Mesothelial cell of epicardium (in vitro differentiated cells): Measurements from ENCODE around the gene MLLT1. TPM values are rescaled to one million over a fixed set of nuclear protein-coding genes. Genes with fewer than 3 reads are reported as not detected.

Experiments
- DNase-seq, 2 experiments: peaks; one replicate each; pipeline ENCODE4 v3.0.0; 2021; ENCODE audit warnings: low spot score in 2 of 2; ENCODE audit not compliant: unreplicated experiment in 2 of 2
- H3K27ac Mint-ChIP-seq: 2 replicates; pipeline ENCODE4 v1.8.0; 2021; ENCODE audit warnings: mixed read lengths
- H3K27me3 Mint-ChIP-seq: 2 replicates; pipeline ENCODE4 v1.8.0; 2021; ENCODE audit warnings: low read depth, mixed read lengths
- H3K36me3 Mint-ChIP-seq: 2 replicates; pipeline ENCODE4 v1.8.0; 2021; ENCODE audit warnings: mixed read lengths
- H3K4me1 Mint-ChIP-seq: 2 replicates; pipeline ENCODE4 v1.8.0; 2021; ENCODE audit warnings: mixed read lengths
- H3K4me3 Mint-ChIP-seq: 2 replicates; pipeline ENCODE4 v1.8.0; 2021; ENCODE audit warnings: mild to moderate bottlenecking, moderate library complexity, mixed read lengths
- H3K9me3 Mint-ChIP-seq: 2 replicates; pipeline ENCODE4 v1.8.0; 2021; ENCODE audit warnings: mixed read lengths
- total RNA-seq: library from RNA; stranded (reverse); gene quantifications from 3 replicates; pipeline ENCODE4 v1.2.1, GENCODE V29; 2021
- TF ChIP-seq, protein P1 (sequence below): fragments of 200-600 bp; sonication (generic); IDR thresholded peaks from one replicate; pipeline ENCODE4 v1.5.0; 2021; ENCODE audit warnings: antibody characterized with exemption; ENCODE audit not compliant: unreplicated experiment

The MLLT1 gene
- total RNA-seq, 1 donor from 2014 or later, result 93.1 TPM

- TF ChIP-seq, protein P1, sequence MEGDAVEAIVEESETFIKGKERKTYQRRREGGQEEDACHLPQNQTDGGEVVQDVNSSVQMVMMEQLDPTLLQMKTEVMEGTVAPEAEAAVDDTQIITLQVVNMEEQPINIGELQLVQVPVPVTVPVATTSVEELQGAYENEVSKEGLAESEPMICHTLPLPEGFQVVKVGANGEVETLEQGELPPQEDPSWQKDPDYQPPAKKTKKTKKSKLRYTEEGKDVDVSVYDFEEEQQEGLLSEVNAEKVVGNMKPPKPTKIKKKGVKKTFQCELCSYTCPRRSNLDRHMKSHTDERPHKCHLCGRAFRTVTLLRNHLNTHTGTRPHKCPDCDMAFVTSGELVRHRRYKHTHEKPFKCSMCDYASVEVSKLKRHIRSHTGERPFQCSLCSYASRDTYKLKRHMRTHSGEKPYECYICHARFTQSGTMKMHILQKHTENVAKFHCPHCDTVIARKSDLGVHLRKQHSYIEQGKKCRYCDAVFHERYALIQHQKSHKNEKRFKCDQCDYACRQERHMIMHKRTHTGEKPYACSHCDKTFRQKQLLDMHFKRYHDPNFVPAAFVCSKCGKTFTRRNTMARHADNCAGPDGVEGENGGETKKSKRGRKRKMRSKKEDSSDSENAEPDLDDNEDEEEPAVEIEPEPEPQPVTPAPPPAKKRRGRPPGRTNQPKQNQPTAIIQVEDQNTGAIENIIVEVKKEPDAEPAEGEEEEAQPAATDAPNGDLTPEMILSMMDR, result no peak
- no peak overlapping the region for H3K4me3 Mint-ChIP-seq
- no peaks in the 10 kb centered on the region for H3K27me3 Mint-ChIP-seq
- H3K4me1 Mint-ChIP-seq, result peaks cover 87% of the 10 kb centered on the region
- H3K36me3 Mint-ChIP-seq, result peaks cover 13% of the 10 kb centered on the region
- no peak for DNase-seq
- H3K27ac Mint-ChIP-seq, result peak overlapping the region; percentile 92
- no peaks in the 10 kb centered on the region for H3K9me3 Mint-ChIP-seq
Observed at GRCh38 chr19:6274756-6275155, 5.0 kb downstream of the MLLT1 start.

GRCh38 chr19:6273701-6274601 is 5.8 kb downstream of the MLLT1 start:
- no peak for DNase-seq
- H3K4me3 Mint-ChIP-seq, result peak overlapping the region; percentile 52

DNA sequence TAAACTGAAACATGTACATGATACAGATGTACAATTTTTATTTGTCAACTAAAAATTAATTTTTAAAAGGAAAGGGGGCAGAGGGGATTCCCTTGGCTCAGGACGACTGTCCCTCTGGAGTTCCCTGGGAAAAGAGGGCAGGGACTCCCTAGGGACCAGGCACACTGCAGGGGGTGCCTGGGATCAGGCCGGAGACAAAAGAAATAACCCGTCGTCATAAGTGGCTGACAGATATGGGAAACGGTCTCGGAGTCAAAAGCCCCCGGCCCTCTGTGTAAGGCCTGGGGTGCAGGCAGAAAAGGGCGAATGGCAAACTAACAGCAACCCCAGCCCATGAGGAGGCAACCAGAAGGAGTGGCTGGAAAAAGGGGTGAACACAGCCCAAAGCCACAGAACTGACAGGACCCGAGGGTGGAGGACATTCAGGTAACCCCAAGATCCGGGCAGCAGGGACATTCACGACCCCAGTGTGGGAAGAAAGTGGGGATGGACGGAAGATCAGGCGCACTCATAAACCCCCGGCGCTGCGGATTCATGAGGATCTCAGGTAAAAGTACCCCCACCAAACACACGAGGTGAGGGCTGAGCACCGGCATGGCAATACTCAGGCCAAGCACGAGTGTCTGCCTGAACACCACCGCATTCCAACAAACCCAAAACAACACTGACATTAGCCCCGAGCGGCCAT is 6.7 kb downstream of the MLLT1 start:
- no peak for DNase-seq
- peak overlapping the region; percentile 92 for H3K27ac Mint-ChIP-seq
- peaks cover 16% of the 10 kb centered on the region for H3K36me3 Mint-ChIP-seq
- no peaks in the 10 kb centered on the region for H3K9me3 Mint-ChIP-seq
- peak overlapping the region; percentile 53 for H3K4me3 Mint-ChIP-seq
- H3K4me1 Mint-ChIP-seq, result peaks cover 78% of the 10 kb centered on the region
- TF ChIP-seq, protein P1, result no peak
- H3K27me3 Mint-ChIP-seq, result no peaks in the 10 kb centered on the region

More at GRCh38 chr19:6273701-6274601, 5.8 kb downstream of the MLLT1 start:
- Mint-ChIP-seq H3K4me1 (peaks cover 86% of the 10 kb centered on the region), H3K27me3 (no peaks in the 10 kb centered on the region), H3K27ac (peak overlapping the region; percentile 92), H3K36me3 (peaks cover 16% of the 10 kb centered on the region), H3K9me3 (no peaks in the 10 kb centered on the region)
- TF ChIP-seq, protein P1, result no peak

DNA sequence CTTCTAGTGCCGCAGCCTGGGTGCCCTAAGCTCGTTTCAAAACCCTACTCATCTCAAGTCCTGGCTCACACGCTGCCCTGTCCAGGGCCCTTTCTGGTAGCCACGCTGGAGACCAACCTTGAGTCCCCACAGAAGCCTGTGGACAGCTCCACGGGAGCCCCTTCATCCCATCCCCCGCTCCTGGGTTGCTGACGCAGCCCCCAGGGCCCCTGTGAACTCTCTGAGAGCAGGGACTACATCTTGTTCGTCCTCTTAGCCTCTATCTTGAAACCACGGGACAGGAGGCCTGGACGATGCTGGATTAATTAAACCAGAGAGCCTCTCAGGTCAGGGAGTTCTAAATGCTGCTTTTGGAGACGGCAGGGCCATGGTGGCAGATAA is 7.4 kb downstream of the MLLT1 start:
- H3K36me3 Mint-ChIP-seq, result peaks cover 20% of the 10 kb centered on the region
- no peaks in the 10 kb centered on the region for H3K9me3 Mint-ChIP-seq
- peak overlapping the region; percentile 92 for H3K27ac Mint-ChIP-seq
- DNase-seq, result no peak
- TF ChIP-seq, protein P1, result no peak
- H3K4me3 Mint-ChIP-seq, result peak overlapping the region; percentile 53
- H3K27me3 Mint-ChIP-seq, result no peaks in the 10 kb centered on the region
- H3K4me1 Mint-ChIP-seq, result peaks cover 71% of the 10 kb centered on the region

DNA sequence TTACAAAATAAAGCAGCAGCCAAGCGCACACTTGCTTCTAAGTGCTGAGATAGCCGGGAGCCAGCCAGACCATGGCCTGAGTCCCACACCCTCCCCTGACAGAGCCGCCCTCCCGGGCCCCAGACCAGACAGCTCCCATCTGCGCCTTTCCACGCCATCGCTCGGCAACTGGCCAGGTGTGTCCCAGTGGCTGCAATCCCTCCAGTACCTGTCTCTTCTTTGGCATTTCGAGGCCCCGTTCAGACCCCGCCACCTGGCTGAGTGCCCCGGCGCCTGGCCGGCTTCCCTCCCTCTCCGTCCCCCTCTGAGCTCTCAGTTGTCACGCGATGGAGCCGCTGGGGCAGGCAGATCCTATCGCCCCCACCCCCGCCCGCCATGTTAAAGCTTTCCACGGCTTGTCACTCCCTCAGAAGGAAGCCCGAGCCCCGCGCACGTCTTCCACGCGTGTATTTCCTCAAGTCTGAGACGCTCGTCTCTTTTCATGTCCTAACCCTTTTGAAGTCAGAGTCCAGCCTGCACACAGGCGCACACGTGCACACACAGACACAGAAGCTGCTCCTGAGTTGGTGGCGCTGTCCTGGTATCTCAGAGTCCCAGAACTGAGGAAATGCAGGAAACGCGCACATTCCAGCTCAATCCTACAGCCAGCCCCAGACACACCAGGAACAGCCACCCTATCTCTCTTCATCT is 7.9 kb downstream of the MLLT1 start:
- Mint-ChIP-seq H3K4me3 (peak overlapping the region; percentile 53), H3K9me3 (no peaks in the 10 kb centered on the region), H3K27ac (peak overlapping the region; percentile 92), H3K4me1 (peaks cover 66% of the 10 kb centered on the region), H3K36me3 (peaks cover 20% of the 10 kb centered on the region), H3K27me3 (no peaks in the 10 kb centered on the region)
- DNase-seq, result peak in 1 of 2 experiments; percentile 70
- TF ChIP-seq, protein P1, result no peak
